GM21723 (cell line): ENCODE measurements around the gene FANCM.
A peak's percentile ranks its signal among the peaks of the same experiment; 100 is the strongest.

Experiments used
- ATAC-seq: cut with Tn5 transposase; IDR thresholded peaks from one replicate; pipeline ENCODE4 v1.9.1; 2021; ENCODE audit warnings: mild to moderate bottlenecking, moderate library complexity; ENCODE audit not compliant: unreplicated experiment

Gene FANCM

GRCh38 chr14:45222485-45223262 is 86.9 kb downstream of the FANCM start:
- ATAC-seq, result peak; percentile 54

GRCh38 chr14:45227566-45227965 is 91.8 kb downstream of the FANCM start:
- ATAC-seq, result no peak

- ATAC-seq, result no peak
Measured at GRCh38 chr14:45238988-45239387, 103.3 kb downstream of the FANCM start.

GRCh38 chr14:45242706-45243105 is 107.0 kb downstream of the FANCM start:
- no peak for ATAC-seq

GRCh38 chr14:45246151-45246550 is 110.4 kb downstream of the FANCM start:
- ATAC-seq, result no peak

GRCh38 chr14:45246691-45247090 is 111.0 kb downstream of the FANCM start:
- peak; percentile 35 for ATAC-seq

GRCh38 chr14:45247427-45247826 is 111.7 kb downstream of the FANCM start:
- ATAC-seq, result no peak

GRCh38 chr14:45249856-45250575 is 114.3 kb downstream of the FANCM start:
- peak; percentile 21 for ATAC-seq
